SH-SY5Y (cell line): ENCODE data around the gene TSFM.

Experiments
- GATA2 ChIP-seq: IDR thresholded peaks from 2 replicates; pipeline ENCODE4 v1.6.1; 2011; ENCODE audit warnings: mild to moderate bottlenecking, low read depth, low read length
- GATA3 ChIP-seq: IDR thresholded peaks from 2 replicates; pipeline ENCODE4 v1.6.1; 2011; ENCODE audit warnings: low read depth, mild to moderate bottlenecking, low read length, moderate library complexity

DNA sequence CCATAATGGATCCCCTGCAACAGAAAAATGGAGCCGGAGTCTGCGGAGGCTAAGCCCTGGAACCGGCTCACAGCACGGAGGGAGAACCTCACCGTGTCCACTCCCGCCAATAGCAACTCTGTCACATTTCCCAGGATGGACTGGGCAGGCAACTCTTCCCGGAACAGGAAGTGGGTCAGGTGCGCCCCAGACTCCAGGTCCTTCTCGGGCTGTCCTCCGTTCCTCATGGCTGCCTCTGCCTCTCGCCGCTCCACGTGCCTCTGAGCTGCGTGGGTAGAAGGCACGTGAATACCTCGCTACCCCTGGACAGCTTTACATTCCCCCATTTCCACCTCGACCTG lies 18.0 kb upstream of the TSFM start:
- TF ChIP-seq GATA2 (no peak), GATA3 (no peak)
